Neural crest cell (in vitro differentiated cells): ENCODE measurements around the gene MYO1E. TPM values are rescaled to one million over a fixed set of nuclear protein-coding genes. Genes with fewer than 3 reads are reported as not detected.

Experiments used
- DNase-seq: peaks from one replicate; pipeline ENCODE4 v3.0.0; 2021; ENCODE audit warnings: low read depth, mixed read lengths, low spot score
- H3K27ac Mint-ChIP-seq: one replicate; pipeline ENCODE4 v1.8.0; 2021; ENCODE audit warnings: mild to moderate bottlenecking, mixed read lengths; ENCODE audit not compliant: unreplicated experiment
- H3K27me3 Mint-ChIP-seq: 2 replicates; pipeline ENCODE4 v1.8.0; 2021; ENCODE audit warnings: low read depth, mild to moderate bottlenecking, mixed read lengths
- H3K36me3 Mint-ChIP-seq: 2 replicates; pipeline ENCODE4 v1.8.0; 2021; ENCODE audit warnings: low read depth, mild to moderate bottlenecking, mixed read lengths
- H3K4me1 Mint-ChIP-seq: 2 replicates; pipeline ENCODE4 v1.8.0; 2021; ENCODE audit warnings: mixed read lengths
- H3K4me3 Mint-ChIP-seq: one replicate; pipeline ENCODE4 v1.8.0; 2021; ENCODE audit warnings: mild to moderate bottlenecking, mixed read lengths
- H3K9me3 Mint-ChIP-seq: 2 replicates; pipeline ENCODE4 v1.8.0; 2021; ENCODE audit warnings: mixed read lengths
- CTCF ChIP-seq: fragments of 200-600 bp; sonication (generic); conservative IDR thresholded peaks from 2 replicates; pipeline ENCODE4 v1.5.0; 2021; ENCODE audit warnings: antibody characterized with exemption, mild to moderate bottlenecking
- total RNA-seq: library from RNA; stranded (reverse); gene quantifications from 2 replicates; pipeline ENCODE4 v1.2.1, GENCODE V29; 2021

Gene MYO1E
- total RNA-seq, 1 donor from 2014 or later, result 34.5 TPM

GRCh38 chr15:59229015-59229414, 143.7 kb downstream of the MYO1E start:
- Mint-ChIP-seq H3K36me3 (peaks cover 4% of the 10 kb centered on the region), H3K4me3 (no peak overlapping the region), H3K4me1 (peaks cover 5% of the 10 kb centered on the region), H3K27ac (no peak overlapping the region), H3K27me3 (no peaks in the 10 kb centered on the region), H3K9me3 (no peaks in the 10 kb centered on the region)
- TF ChIP-seq CTCF, result no peak
- DNase-seq, result no peak

- no peak overlapping the region for H3K27ac Mint-ChIP-seq
- H3K27me3 Mint-ChIP-seq, result no peaks in the 10 kb centered on the region
- H3K4me3 Mint-ChIP-seq, result no peak overlapping the region
- no peak for TF ChIP-seq CTCF
- no peak for DNase-seq
- peaks cover 11% of the 10 kb centered on the region for H3K36me3 Mint-ChIP-seq
- no peaks in the 10 kb centered on the region for H3K9me3 Mint-ChIP-seq
- peaks cover 5% of the 10 kb centered on the region for H3K4me1 Mint-ChIP-seq
Measured at GRCh38 chr15:59227021-59227420, 145.7 kb downstream of the MYO1E start.

GRCh38 chr15:59224474-59224873, 148.2 kb downstream of the MYO1E start:
- peaks cover 5% of the 10 kb centered on the region for H3K4me1 Mint-ChIP-seq
- H3K9me3 Mint-ChIP-seq, result no peaks in the 10 kb centered on the region
- H3K36me3 Mint-ChIP-seq, result peaks cover 14% of the 10 kb centered on the region
- no peaks in the 10 kb centered on the region for H3K27me3 Mint-ChIP-seq
- no peak overlapping the region for H3K27ac Mint-ChIP-seq
- no peak for TF ChIP-seq CTCF
- H3K4me3 Mint-ChIP-seq, result no peak overlapping the region
- no peak for DNase-seq

GRCh38 chr15:59223736-59224135, 148.9 kb downstream of the MYO1E start:
- Mint-ChIP-seq H3K9me3 (no peaks in the 10 kb centered on the region), H3K27me3 (no peaks in the 10 kb centered on the region), H3K27ac (peak overlapping the region; percentile 22), H3K4me3 (no peak overlapping the region), H3K36me3 (peaks cover 14% of the 10 kb centered on the region), H3K4me1 (peaks cover 7% of the 10 kb centered on the region)
- DNase-seq, result no peak
- no peak for TF ChIP-seq CTCF

- H3K9me3 Mint-ChIP-seq, result no peaks in the 10 kb centered on the region
- no peak overlapping the region for H3K27ac Mint-ChIP-seq
- H3K4me1 Mint-ChIP-seq, result peaks cover 9% of the 10 kb centered on the region
- no peak overlapping the region for H3K4me3 Mint-ChIP-seq
- TF ChIP-seq CTCF, result no peak
- peaks cover 14% of the 10 kb centered on the region for H3K36me3 Mint-ChIP-seq
- no peaks in the 10 kb centered on the region for H3K27me3 Mint-ChIP-seq
- DNase-seq, result no peak
Measured at GRCh38 chr15:59222906-59223550, 149.6 kb downstream of the MYO1E start.
